SK-N-SH (cell line): ENCODE data around the gene MVB12B.

Source experiments
- EP300 ChIP-seq, 2 experiments: IDR thresholded peaks; 2 replicates each; pipeline versions ENCODE4 v1.4.0 to v1.6.1; 2012; ENCODE audit warnings: borderline replicate concordance in 1 of 2, low read depth in 1 of 2, low read length in 1 of 2
- GABPA ChIP-seq: IDR thresholded peaks from 2 replicates; pipeline ENCODE4 v1.4.0; 2012; ENCODE audit warnings: low read depth, mild to moderate bottlenecking
- JUND ChIP-seq: IDR thresholded peaks from 2 replicates; pipeline ENCODE4 v1.4.0; 2012
- NFIC ChIP-seq: IDR thresholded peaks from 2 replicates; pipeline ENCODE4 v1.4.0; 2012; ENCODE audit warnings: borderline replicate concordance
- POLR2AphosphoS5 ChIP-seq: IDR thresholded peaks from 2 replicates; pipeline ENCODE4 v1.6.1; 2012; ENCODE audit warnings: low read depth, low read length
- RFX5 ChIP-seq: IDR thresholded peaks from 2 replicates; pipeline ENCODE4 v1.6.1; 2012; ENCODE audit warnings: mild to moderate bottlenecking, improper control_type of control experiment, low read length
- RXRA ChIP-seq: IDR thresholded peaks from 2 replicates; pipeline ENCODE4 v1.4.0; 2012; ENCODE audit warnings: low read depth, mild to moderate bottlenecking, borderline replicate concordance
- SIN3A ChIP-seq: IDR thresholded peaks from 2 replicates; pipeline ENCODE4 v1.6.1; 2012; ENCODE audit warnings: low read depth, mild to moderate bottlenecking, low read length, moderate library complexity, borderline replicate concordance
- SMC3 ChIP-seq: IDR thresholded peaks from 2 replicates; pipeline ENCODE4 v1.6.1; 2012; ENCODE audit warnings: low read depth, low read length, improper control_type of control experiment
- TF ChIP-seq, protein P1 (sequence below): fragments of 200-600 bp; sonication (generic); IDR thresholded peaks from 2 replicates; pipeline ENCODE4 v1.6.1; 2017; ENCODE audit warnings: antibody characterized with exemption, mild to moderate bottlenecking, moderate library complexity
- TF ChIP-seq, protein P2 (sequence below): IDR thresholded peaks from 2 replicates; pipeline ENCODE4; 2012

DNA sequence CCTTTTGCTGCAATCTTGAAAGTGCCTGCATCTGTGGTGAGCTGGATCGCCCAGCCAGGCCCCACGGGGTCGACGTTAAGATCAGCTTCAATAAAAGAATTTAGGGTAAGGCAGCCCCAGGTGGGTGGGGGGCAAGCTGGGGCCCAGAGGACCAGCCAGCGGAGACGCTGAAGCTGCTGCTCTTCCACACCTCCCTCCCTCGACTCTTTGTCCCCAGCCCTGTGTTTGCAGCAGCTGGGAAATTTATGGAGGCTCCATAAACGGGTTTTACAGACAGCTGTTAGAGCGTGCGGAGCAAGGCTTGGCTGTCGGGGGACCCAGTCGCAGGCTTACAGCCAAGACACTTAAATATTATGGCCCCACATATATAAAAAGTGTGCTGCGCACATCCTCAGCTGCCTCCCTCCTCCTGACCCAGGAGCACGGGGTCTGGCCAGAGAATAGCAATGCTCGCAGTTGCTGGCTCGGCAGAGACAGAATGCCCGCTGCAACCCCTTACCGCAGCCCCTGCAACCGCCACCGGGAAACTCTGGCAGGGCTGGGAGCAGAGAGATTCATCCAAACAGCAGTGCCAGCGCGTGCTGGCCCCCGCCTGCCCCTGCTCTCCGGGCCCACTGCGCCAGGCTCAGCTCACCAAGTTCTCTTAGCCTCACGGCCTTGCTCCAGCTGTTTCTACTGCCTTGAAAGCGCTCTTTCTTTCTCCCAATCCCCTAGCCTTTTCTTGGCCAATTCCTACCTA is 28.4 kb upstream of the MVB12B start:
- TF ChIP-seq, protein P1, sequence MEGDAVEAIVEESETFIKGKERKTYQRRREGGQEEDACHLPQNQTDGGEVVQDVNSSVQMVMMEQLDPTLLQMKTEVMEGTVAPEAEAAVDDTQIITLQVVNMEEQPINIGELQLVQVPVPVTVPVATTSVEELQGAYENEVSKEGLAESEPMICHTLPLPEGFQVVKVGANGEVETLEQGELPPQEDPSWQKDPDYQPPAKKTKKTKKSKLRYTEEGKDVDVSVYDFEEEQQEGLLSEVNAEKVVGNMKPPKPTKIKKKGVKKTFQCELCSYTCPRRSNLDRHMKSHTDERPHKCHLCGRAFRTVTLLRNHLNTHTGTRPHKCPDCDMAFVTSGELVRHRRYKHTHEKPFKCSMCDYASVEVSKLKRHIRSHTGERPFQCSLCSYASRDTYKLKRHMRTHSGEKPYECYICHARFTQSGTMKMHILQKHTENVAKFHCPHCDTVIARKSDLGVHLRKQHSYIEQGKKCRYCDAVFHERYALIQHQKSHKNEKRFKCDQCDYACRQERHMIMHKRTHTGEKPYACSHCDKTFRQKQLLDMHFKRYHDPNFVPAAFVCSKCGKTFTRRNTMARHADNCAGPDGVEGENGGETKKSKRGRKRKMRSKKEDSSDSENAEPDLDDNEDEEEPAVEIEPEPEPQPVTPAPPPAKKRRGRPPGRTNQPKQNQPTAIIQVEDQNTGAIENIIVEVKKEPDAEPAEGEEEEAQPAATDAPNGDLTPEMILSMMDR: no peak
- no peak for TF ChIP-seq JUND
- TF ChIP-seq SIN3A: no peak
- no peak for TF ChIP-seq GABPA
- TF ChIP-seq RXRA: no peak
- TF ChIP-seq POLR2AphosphoS5: no peak
- TF ChIP-seq, protein P2, sequence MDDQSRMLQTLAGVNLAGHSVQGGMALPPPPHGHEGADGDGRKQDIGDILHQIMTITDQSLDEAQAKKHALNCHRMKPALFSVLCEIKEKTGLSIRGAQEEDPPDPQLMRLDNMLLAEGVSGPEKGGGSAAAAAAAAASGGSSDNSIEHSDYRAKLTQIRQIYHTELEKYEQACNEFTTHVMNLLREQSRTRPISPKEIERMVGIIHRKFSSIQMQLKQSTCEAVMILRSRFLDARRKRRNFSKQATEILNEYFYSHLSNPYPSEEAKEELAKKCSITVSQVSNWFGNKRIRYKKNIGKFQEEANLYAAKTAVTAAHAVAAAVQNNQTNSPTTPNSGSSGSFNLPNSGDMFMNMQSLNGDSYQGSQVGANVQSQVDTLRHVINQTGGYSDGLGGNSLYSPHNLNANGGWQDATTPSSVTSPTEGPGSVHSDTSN: no peak
- no peak for TF ChIP-seq SMC3
- TF ChIP-seq NFIC: no peak
- TF ChIP-seq RFX5: no peak
- no peak for TF ChIP-seq EP300 (IDR thresholded peaks at IDR 0.05; ENCODE audit: borderline replicate concordance in 1 of 2, low read depth in 1 of 2, low read length in 1 of 2)
